DMS 273 (cell line): ENCODE results near the gene SORL1.
A peak's percentile ranks its signal among the peaks of the same experiment; 100 is the strongest.

Experiments
- DNase-seq: peaks from one replicate; lab custom pipeline; 2025; ENCODE audit not compliant: unreplicated experiment; lab: John Stamatoyannopoulos, UW

SORL1 gene

GRCh38 chr11:121453589-121454299 lies 1.6 kb downstream of the SORL1 start:
- no peak for DNase-seq

- no peak for DNase-seq
Observed at GRCh38 chr11:121455115-121455514, 3.0 kb downstream of the SORL1 start.

- DNase-seq, result no peak
Observed at GRCh38 chr11:121456151-121456550, 4.0 kb downstream of the SORL1 start.

- DNase-seq, result no peak
Observed at GRCh38 chr11:121456816-121457431, 4.8 kb downstream of the SORL1 start.

- no peak for DNase-seq
Observed at GRCh38 chr11:121458551-121458950, 6.4 kb downstream of the SORL1 start.

GRCh38 chr11:121459413-121460017 lies 7.4 kb downstream of the SORL1 start:
- no peak for DNase-seq

GRCh38 chr11:121460941-121461514 lies 8.9 kb downstream of the SORL1 start:
- DNase-seq, result no peak

GRCh38 chr11:121461843-121462242 lies 9.7 kb downstream of the SORL1 start:
- DNase-seq, result no peak

- no peak for DNase-seq
Observed at GRCh38 chr11:121463689-121464335, 11.7 kb downstream of the SORL1 start.

GRCh38 chr11:121464352-121464946 lies 12.3 kb downstream of the SORL1 start:
- peak; percentile 83 for DNase-seq

- no peak for DNase-seq
Observed at GRCh38 chr11:121465709-121466062, 13.6 kb downstream of the SORL1 start.

- DNase-seq, result peak; percentile 84
Observed at GRCh38 chr11:121466063-121466794, 14.1 kb downstream of the SORL1 start.

GRCh38 chr11:121467471-121467870 lies 15.4 kb downstream of the SORL1 start:
- DNase-seq, result no peak

- DNase-seq, result no peak
Observed at GRCh38 chr11:121467965-121468364, 15.9 kb downstream of the SORL1 start.

GRCh38 chr11:121469910-121470309 lies 17.8 kb downstream of the SORL1 start:
- no peak for DNase-seq

GRCh38 chr11:121471167-121471566 lies 19.1 kb downstream of the SORL1 start:
- no peak for DNase-seq

GRCh38 chr11:121472312-121472711 lies 20.2 kb downstream of the SORL1 start:
- no peak for DNase-seq

GRCh38 chr11:121473064-121473777 lies 21.1 kb downstream of the SORL1 start:
- DNase-seq, result peak; percentile 12

GRCh38 chr11:121474680-121475079 lies 22.6 kb downstream of the SORL1 start:
- DNase-seq, result no peak
